HG03354 (cell line): ENCODE results near the gene GBGT1.

Source experiments
- ATAC-seq: cut with Tn5 transposase; IDR thresholded peaks from one replicate; pipeline ENCODE4 v1.9.1; 2021; ENCODE audit warnings: mild to moderate bottlenecking; ENCODE audit not compliant: unreplicated experiment, poor library complexity, severe bottlenecking

Gene GBGT1

GRCh38 chr9:133132174-133132573 is 31.5 kb downstream of the GBGT1 start:
- ATAC-seq = no peak

- no peak for ATAC-seq
Measured at GRCh38 chr9:133131506-133131905, 32.2 kb downstream of the GBGT1 start.

- no peak for ATAC-seq
Measured at GRCh38 chr9:133130685-133131244, 32.9 kb downstream of the GBGT1 start.

GRCh38 chr9:133129001-133129795 is 34.5 kb downstream of the GBGT1 start:
- no peak for ATAC-seq

GRCh38 chr9:133128152-133128551 is 35.6 kb downstream of the GBGT1 start:
- ATAC-seq = no peak

- no peak for ATAC-seq
Measured at GRCh38 chr9:133127340-133127981, 36.3 kb downstream of the GBGT1 start.

GRCh38 chr9:133126697-133127339 is 36.9 kb downstream of the GBGT1 start:
- ATAC-seq = no peak

- peak; percentile 58 for ATAC-seq
Measured at GRCh38 chr9:133125941-133126696, 37.6 kb downstream of the GBGT1 start.

- ATAC-seq = no peak
Measured at GRCh38 chr9:133124907-133125275, 38.8 kb downstream of the GBGT1 start.

GRCh38 chr9:133124123-133124906 is 39.4 kb downstream of the GBGT1 start:
- no peak for ATAC-seq

GRCh38 chr9:133122935-133123611 is 40.6 kb downstream of the GBGT1 start:
- ATAC-seq = no peak

- ATAC-seq = no peak
Measured at GRCh38 chr9:133122605-133122934, 41.1 kb downstream of the GBGT1 start.

- ATAC-seq = no peak
Measured at GRCh38 chr9:133121915-133122550, 41.7 kb downstream of the GBGT1 start.

GRCh38 chr9:133121198-133121914 is 42.4 kb downstream of the GBGT1 start, which contains the start of gene RALGDS:
TSS of gene RALGDS (minus strand) at chr9:133121240. CDS start at chr9:133121154, 86 bp downstream.
- ATAC-seq = peak; percentile 66

GRCh38 chr9:133120501-133121197 is 43.1 kb downstream of the GBGT1 start:
- peak; percentile 34 for ATAC-seq

- no peak for ATAC-seq
Measured at GRCh38 chr9:133119846-133120500, 43.7 kb downstream of the GBGT1 start.
